ENCODE measurements around the gene IFITM2.
"Not testable (repeated sequence)": the region's sequence is repeated elsewhere in the genome, so short reads cannot be mapped to it uniquely, and the experiment has no call there.

The IFITM2 gene

GRCh38 chr11:309979-310572 lies 2.5 kb downstream of the IFITM2 start:
- DNase-seq, result not testable (repeated sequence)

- DNase-seq, result not testable (repeated sequence)
These were observed 3.6 kb downstream of the IFITM2 start for GRCh38 chr11:311013-311748.

GRCh38 chr11:312092-312816 lies 4.6 kb downstream of the IFITM2 start:
- DNase-seq, result peak in 1 of 4 experiments; percentile 35

GRCh38 chr11:313304-313786 lies 5.7 kb downstream of the IFITM2 start:
- DNase-seq, result no peak

- DNase-seq, result peak in 2 of 4 experiments; percentile 64 to 72
These were observed 6.4 kb downstream of the IFITM2 start, which contains the start of gene IFITM1 for GRCh38 chr11:313787-314553. IFITM1 (plus strand) TSS chr11:314040; CDS start chr11:314171, 131 bp downstream.

GRCh38 chr11:314554-314875 lies 6.9 kb downstream of the IFITM2 start:
- DNase-seq, result not testable (repeated sequence)

- DNase-seq, result peak in 1 of 4 experiments; percentile 18
These were observed 7.5 kb downstream of the IFITM2 start for GRCh38 chr11:315051-315481.

- DNase-seq, result peak in 1 of 4 experiments; percentile 20
These were observed 7.9 kb downstream of the IFITM2 start for GRCh38 chr11:315516-315994.

- DNase-seq, result no peak
These were observed 8.6 kb downstream of the IFITM2 start for GRCh38 chr11:316031-316701.

- peak in 1 of 4 experiments; percentile 45 for DNase-seq
These were observed 9.3 kb downstream of the IFITM2 start for GRCh38 chr11:316891-317301.

GRCh38 chr11:317668-318404 lies 10.2 kb downstream of the IFITM2 start:
- not testable (repeated sequence) for DNase-seq

GRCh38 chr11:318405-319120 lies 10.9 kb downstream of the IFITM2 start:
- DNase-seq, result not testable (repeated sequence)

GRCh38 chr11:319121-319887 lies 11.7 kb downstream of the IFITM2 start:
- DNase-seq, result not testable (repeated sequence)

- DNase-seq, result not testable (repeated sequence)
These were observed 12.3 kb downstream of the IFITM2 start for GRCh38 chr11:319888-320273.

GRCh38 chr11:324156-324555 lies 16.5 kb downstream of the IFITM2 start:
- no peak for DNase-seq

GRCh38 chr11:324593-325517 lies 17.2 kb downstream of the IFITM2 start:
- DNase-seq, result not testable (repeated sequence)

- DNase-seq, result no peak
These were observed 18.4 kb downstream of the IFITM2 start for GRCh38 chr11:325796-326591.

- no peak for DNase-seq
These were observed 18.9 kb downstream of the IFITM2 start for GRCh38 chr11:326592-326841.

Measured in activated naive CD4-positive, alpha-beta T cell (primary cell).